Stimulated activated CD4-positive, alpha-beta T cell treated with anti-CD3 and anti-CD28 coated beads, Interleukin-1b, Interleukin-23, amount 100 ng/mL, for 1 hour (primary cell): ENCODE data around the gene AGAP3.

ENCODE experiments used
- DNase-seq, 2 donors: peaks; one replicate each; pipeline ENCODE4 v3.0.0-alpha.2; 2020; ENCODE audit warnings: low read depth in 2 of 2

The AGAP3 gene

GRCh38 chr7:151057989-151058780 is 28.1 kb upstream of the AGAP3 start:
- peak; percentile 87 to 93 for DNase-seq

GRCh38 chr7:151058781-151059366 is 27.4 kb upstream of the AGAP3 start:
- no peak for DNase-seq

GRCh38 chr7:151059367-151060112 is 26.7 kb upstream of the AGAP3 start, which contains the start of gene SLC4A2:
SLC4A2 (plus strand) TSS chr7:151059589; CDS start chr7:151061988, 2,399 bp downstream.
- peak in 1 of 2 donors; percentile 53 for DNase-seq

- no peak for DNase-seq
Observed at GRCh38 chr7:151060113-151060415, 26.2 kb upstream of the AGAP3 start.

- DNase-seq: no peak
Observed at GRCh38 chr7:151060416-151061212, 25.7 kb upstream of the AGAP3 start.

- no peak for DNase-seq
Observed at GRCh38 chr7:151061213-151062110, 24.8 kb upstream of the AGAP3 start.

- no peak for DNase-seq
Observed at GRCh38 chr7:151062111-151062398, 24.2 kb upstream of the AGAP3 start.

- no peak for DNase-seq
Observed at GRCh38 chr7:151062399-151063211, 23.7 kb upstream of the AGAP3 start.

- DNase-seq: no peak
Observed at GRCh38 chr7:151063212-151063561, 23.1 kb upstream of the AGAP3 start.

- DNase-seq: no peak
Observed at GRCh38 chr7:151064454-151064853, 21.8 kb upstream of the AGAP3 start.

- DNase-seq: no peak
Observed at GRCh38 chr7:151064993-151065392, 21.3 kb upstream of the AGAP3 start.

- DNase-seq: no peak
Observed at GRCh38 chr7:151065516-151065915, 20.8 kb upstream of the AGAP3 start.

GRCh38 chr7:151066273-151066974 is 19.9 kb upstream of the AGAP3 start:
- DNase-seq: no peak

GRCh38 chr7:151068069-151068773 is 18.1 kb upstream of the AGAP3 start:
- no peak for DNase-seq

GRCh38 chr7:151069841-151070573 is 16.3 kb upstream of the AGAP3 start:
- no peak for DNase-seq

- DNase-seq: no peak
Observed at GRCh38 chr7:151070574-151070960, 15.7 kb upstream of the AGAP3 start.

GRCh38 chr7:151071032-151071866 is 15.0 kb upstream of the AGAP3 start:
- DNase-seq: no peak

GRCh38 chr7:151073990-151074389 is 12.3 kb upstream of the AGAP3 start:
- no peak for DNase-seq
